GM13976 (cell line): ENCODE results near the gene VPS37B.

Experiments used
- DNase-seq: peaks from one replicate; pipeline ENCODE4 v3.0.0; 2012; ENCODE audit warnings: low spot score
- in situ Hi-C: fragments of 300-500 bp; cut with MboI; formaldehyde crosslinking; loops from one replicate; pipeline ENCODE4 v1.12.0; 2022; ENCODE audit warnings: low sequenced_read_pairs, mixed read lengths, inconsistent platforms; ENCODE audit not compliant: unreplicated experiment
- TF ChIP-seq, protein P1 (sequence below): IDR thresholded peaks from 2 replicates; pipeline ENCODE4 v1.5.1; 2012; ENCODE audit warnings: borderline replicate concordance, mild to moderate bottlenecking; ENCODE audit not compliant: insufficient read depth; ENCODE audit errors: extremely low read depth, missing control alignments, control extremely low read depth

VPS37B gene

DNA sequence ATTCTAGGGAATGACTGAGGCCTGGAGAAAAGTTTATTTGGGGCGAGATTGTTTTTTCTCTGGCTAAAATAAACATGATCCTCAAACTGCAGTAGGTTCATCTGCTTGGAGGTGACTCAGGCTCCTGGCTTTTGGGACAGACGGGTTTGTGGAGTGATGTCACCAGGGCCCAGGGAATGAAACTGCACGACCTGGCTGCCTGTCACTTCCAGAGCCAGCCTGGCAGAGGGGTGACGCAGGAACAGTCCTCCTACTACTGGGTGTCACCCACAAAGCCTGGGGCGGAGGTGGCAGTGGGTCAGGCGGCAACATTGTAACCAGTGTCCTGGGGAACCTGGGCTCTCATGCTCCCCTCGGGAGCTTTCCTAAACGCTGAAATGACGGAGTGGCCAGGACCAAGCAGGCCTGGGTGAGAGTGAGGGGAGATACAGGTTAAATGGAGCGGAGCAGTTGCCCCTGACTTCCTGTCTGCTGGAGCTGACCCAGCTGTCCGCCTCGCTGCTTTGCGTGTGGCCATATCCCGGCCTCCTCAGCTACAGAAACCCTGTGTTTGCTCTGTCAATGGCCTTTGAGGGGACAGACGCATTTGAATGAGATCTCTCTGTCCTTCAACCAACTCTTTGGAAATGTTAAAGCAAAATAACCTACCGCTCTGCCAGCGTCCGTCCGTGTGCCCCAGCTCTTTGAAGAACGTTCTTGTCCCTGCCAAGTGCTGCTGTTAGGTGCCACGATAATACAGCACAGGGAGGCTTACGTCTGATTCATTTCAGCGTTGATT, 54.2 kb downstream of the VPS37B start:
- in situ Hi-C loops, result no loop called here
- TF ChIP-seq, protein P1, sequence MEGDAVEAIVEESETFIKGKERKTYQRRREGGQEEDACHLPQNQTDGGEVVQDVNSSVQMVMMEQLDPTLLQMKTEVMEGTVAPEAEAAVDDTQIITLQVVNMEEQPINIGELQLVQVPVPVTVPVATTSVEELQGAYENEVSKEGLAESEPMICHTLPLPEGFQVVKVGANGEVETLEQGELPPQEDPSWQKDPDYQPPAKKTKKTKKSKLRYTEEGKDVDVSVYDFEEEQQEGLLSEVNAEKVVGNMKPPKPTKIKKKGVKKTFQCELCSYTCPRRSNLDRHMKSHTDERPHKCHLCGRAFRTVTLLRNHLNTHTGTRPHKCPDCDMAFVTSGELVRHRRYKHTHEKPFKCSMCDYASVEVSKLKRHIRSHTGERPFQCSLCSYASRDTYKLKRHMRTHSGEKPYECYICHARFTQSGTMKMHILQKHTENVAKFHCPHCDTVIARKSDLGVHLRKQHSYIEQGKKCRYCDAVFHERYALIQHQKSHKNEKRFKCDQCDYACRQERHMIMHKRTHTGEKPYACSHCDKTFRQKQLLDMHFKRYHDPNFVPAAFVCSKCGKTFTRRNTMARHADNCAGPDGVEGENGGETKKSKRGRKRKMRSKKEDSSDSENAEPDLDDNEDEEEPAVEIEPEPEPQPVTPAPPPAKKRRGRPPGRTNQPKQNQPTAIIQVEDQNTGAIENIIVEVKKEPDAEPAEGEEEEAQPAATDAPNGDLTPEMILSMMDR, result no peak
- DNase-seq, result no peak

DNA sequence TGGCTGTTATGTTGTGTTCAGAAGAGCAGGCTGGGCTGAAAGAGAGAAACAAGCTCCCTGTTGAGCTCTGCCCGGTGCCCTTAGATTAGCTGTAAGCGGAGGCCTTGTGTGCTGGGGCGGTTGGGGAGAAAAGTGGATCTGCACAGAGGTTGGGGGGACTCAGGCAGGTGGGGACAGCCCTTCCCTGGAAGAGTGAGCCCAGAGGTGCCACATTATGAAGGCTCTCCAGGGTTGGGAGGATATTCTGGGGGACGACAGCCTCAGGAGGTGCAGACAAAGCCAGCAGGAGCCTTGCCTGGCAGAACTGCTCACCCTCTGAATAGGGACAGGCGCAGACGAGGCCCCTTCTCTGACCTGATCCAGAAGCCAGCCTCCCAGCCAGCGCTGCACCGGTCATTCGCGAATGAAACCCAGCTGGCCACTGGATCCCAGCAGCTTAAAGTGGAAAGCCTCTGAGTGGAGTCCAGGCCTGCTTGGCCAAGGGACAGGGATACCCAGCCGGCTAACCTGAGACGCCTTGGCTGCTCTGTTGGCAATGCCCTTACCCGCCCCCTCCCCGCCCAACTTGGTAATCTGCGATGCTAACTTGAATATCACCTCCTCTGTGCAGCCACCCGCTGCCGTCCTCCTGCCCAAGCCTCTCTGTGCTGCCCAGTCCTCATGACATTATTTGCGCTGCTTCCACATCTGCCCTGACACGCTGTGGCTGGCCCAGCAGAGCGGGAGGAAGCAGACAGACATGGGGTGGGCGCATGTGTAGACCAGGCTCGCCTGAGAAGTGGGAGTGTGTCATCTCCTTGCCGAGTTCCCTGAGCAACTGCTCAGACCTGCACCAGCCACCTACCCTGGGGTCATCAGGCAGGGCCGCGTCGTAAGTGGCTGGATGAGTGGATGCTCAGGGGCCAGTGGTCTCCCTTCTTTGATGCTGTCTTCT, 55.1 kb downstream of the VPS37B start:
- in situ Hi-C loops, result no loop called here
- DNase-seq, result no peak
- TF ChIP-seq, protein P1, result no peak

DNA sequence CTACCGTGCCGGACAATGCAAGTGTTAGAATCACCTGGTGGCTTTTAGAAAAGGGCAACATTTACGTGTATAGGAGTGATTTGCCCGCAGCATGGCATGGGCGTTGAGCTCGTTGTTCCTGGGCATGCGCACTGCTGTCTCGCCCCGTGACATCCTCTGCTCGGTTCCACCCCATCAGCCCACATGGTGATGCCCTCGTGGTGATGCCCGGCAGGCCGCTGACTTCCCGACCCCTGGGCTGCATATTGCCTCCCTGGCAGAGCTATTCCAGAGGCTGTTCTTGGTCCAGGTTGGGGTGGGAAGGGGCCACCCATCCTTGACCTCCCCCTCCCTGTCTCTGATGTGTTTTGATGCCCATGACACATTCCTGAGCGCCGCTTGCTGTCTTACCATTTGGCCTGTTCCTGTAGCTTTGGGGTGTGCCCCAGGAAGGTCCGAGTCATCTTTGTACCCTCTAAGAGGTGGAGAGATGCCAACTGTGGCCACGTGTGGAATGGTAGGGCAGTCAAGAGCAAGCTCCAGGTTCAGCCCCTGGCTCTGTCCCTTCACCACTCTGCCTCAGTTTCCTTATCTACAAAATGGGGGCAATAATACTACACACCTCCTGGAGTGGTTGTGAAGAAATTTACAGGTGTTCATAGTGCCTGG, 55.9 kb downstream of the VPS37B start:
- TF ChIP-seq, protein P1, result no peak
- no peak for DNase-seq
- in situ Hi-C loops, result no loop called here

DNA sequence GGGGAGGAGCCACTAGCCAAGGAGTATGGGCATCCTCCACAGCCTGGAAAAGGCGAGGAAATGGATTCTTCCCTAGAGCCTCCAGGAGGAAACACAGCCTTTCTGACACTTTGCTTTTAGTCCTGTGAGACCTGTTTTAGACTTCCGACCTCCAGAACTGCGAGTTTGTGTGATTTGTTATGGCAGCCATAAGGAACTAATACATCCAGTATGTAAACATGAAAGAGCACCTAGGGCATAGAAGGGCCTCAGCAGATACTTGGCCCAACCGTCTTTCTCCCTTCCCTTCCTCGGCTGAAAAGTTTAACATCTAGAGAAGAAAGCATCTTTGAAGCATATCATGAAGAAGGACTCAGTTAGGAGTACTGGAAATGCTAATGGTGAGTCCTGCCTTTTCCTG, 57.1 kb downstream of the VPS37B start:
- TF ChIP-seq, protein P1, result no peak
- in situ Hi-C loops, result no loop called here
- DNase-seq, result no peak

DNA sequence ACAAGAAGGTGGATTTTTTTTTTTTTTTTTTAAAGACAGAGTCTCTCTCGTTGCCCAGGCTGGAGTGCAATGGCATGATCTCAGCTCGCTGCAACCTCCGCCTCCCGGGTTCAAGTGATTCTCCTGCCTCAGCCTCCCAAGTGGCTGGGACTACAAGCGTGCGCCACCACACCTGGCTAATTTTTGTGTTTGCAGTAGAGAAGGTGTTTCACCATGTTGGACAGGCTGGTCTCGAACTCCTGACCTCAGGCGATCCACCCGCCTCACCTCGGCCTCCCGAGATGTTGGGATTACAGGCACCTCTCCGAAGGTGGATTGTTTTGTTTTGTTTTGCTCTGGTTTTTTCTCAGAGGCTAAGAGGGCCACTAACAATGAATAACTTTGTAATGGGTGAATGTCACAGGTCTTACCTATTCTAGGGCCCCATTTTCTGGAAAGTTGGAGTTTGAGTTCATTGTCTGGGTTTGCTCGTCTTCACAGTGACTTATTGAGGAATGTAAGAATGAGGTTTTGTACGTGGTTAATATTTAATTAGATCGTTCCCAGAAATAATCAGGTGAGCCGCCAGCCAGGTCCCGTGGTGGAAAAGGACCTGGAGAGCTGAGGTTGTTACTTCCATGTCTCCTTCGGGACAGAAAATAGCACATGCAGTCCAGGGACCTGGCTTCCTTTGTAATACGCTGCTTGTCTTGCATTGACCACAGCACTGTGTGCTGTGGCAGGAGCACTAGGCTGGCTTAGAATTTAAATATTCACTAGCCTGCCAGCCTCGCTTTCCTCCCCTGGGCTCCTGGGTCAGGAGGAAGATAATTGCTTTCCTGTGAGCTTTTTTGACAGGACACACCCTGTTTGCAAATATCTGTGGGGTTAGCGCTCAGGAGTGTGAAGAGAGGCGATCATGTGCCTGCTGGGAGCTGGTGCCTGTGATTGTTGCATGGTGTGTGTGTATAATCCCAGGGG, 58.3 kb downstream of the VPS37B start:
- DNase-seq, result no peak
- in situ Hi-C loops, result no loop called here
- TF ChIP-seq, protein P1, result no peak
